Activated T-helper 1 cell treated with anti-CD3 and anti-CD28 coated beads, Interleukin-12 subunit alpha, Interleukin-12 subunit beta, Interleukin-2, Interleukin-4 antibody, amounts not matched to agents 30 ng/mL and 10 ng/mL and 1 ng/mL, durations not matched to agents 14 hours and 24 hours and 36 hours (primary cell): ENCODE results near the gene USP3. TPM values are rescaled to one million over a fixed set of nuclear protein-coding genes. Genes with fewer than 3 reads are reported as not detected.

Experiments used
- DNase-seq: peaks from one replicate; pipeline ENCODE4 v3.0.0; 2021; ENCODE audit warnings: low spot score
- H3K27ac Mint-ChIP-seq: one replicate; pipeline ENCODE4 v1.8.0; 2021; ENCODE audit warnings: mild to moderate bottlenecking, mixed read lengths
- H3K27me3 Mint-ChIP-seq: one replicate; pipeline ENCODE4 v1.8.0; 2022; ENCODE audit warnings: mild to moderate bottlenecking, moderate library complexity, mixed read lengths; ENCODE audit not compliant: insufficient read depth
- H3K36me3 Mint-ChIP-seq: one replicate; pipeline ENCODE4 v1.8.0; 2021; ENCODE audit warnings: low read depth, mixed read lengths
- H3K4me1 Mint-ChIP-seq: one replicate; pipeline ENCODE4 v1.8.0; 2021; ENCODE audit warnings: low read depth, mixed read lengths
- H3K4me3 Mint-ChIP-seq: one replicate; pipeline ENCODE4 v1.8.0; 2021; ENCODE audit warnings: mild to moderate bottlenecking, moderate library complexity, mixed read lengths
- H3K9me3 Mint-ChIP-seq: one replicate; pipeline ENCODE4 v1.8.0; 2021; ENCODE audit warnings: mixed read lengths
- intact Hi-C: fragments of 100-400 bp; cut with micrococcal nuclease; formaldehyde crosslinking; loops from one replicate; pipeline ENCODE4 v1.15.1; 2024
- total RNA-seq: library from RNA; stranded (reverse); gene quantifications from 2 replicates; pipeline ENCODE4 v1.2.3, GENCODE V29; 2022

The USP3 gene
- total RNA-seq, 1 donor from 2014 or later, result 46.9 TPM

DNA sequence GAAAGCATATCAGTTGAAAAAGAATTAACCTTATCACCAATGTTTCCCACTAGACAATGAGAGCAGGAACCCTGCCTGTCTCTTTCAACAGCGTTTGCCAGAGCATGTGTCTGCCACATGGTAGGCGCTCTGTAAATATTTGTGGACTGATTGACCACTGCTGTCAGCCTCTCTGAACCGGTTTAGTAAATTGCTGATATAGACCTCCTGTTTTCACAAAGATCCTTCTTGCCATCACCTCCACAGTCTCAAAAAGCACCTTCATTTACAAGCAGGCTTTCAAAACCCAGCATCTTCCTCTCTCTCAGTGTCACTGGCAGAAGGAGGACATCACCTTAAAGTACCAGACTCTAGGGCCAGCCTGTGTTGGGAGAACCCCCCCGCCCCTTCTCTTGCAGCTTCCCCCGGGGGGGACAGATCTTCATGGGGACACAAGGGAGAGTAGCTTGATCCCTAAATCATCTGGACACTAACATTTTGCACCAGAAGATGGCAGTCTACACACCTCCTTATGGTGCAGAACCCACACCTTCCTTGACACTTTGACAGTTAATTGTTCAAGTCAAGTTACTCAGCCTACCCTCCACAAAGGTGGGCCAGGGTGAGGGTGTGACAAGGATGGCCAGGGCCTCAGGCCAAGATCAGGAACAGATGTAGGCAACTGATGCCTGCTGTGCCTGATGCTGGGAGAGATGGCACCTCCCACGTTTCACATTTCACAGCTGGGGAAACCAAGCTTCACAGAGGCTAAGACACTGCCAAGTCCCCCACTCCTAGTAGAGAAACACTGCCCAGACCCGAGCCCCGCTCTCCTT is 37.8 kb upstream of the USP3 start:
- Mint-ChIP-seq H3K4me1 (peaks cover 20% of the 10 kb centered on the region), H3K9me3 (no peaks in the 10 kb centered on the region), H3K27me3 (peaks cover 7% of the 10 kb centered on the region), H3K36me3 (no peaks in the 10 kb centered on the region), H3K4me3 (no peak overlapping the region), H3K27ac (no peak overlapping the region)
- peak; percentile 44 for DNase-seq
- intact Hi-C loops, result loop anchor here (1.0 to 10.0 kb wide), 8 partner anchors 21 to 688 kb away; partner anchors contain the start of genes SNX22 and USP3

DNA sequence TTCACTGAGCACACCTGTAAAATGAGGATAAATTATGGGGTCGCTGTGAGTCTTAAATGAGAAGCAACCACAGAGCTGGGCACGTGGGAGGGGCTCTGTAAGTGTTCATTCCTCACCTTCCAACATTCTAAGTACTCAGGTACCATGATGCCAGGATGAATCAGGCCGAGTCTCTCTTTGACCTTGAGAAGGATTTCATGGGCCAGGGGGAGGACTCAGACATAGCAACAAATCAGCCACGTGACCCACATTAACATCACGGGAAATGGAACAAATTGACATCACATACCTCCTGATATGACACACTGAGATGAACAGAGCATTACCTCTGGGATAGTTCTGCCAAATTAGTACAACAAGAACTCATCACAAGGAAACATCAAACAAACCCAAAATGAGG is 35.2 kb upstream of the USP3 start:
- Mint-ChIP-seq H3K27ac (peak overlapping the region; percentile 42), H3K9me3 (no peaks in the 10 kb centered on the region), H3K4me3 (no peak overlapping the region), H3K27me3 (peaks cover 4% of the 10 kb centered on the region), H3K4me1 (peaks cover 31% of the 10 kb centered on the region), H3K36me3 (no peaks in the 10 kb centered on the region)
- no peak for DNase-seq
- intact Hi-C loops, result loop anchor here (1.0 to 10.0 kb wide), 5 partner anchors 10 to 686 kb away; partner anchors contain the start of gene SNX22

DNA sequence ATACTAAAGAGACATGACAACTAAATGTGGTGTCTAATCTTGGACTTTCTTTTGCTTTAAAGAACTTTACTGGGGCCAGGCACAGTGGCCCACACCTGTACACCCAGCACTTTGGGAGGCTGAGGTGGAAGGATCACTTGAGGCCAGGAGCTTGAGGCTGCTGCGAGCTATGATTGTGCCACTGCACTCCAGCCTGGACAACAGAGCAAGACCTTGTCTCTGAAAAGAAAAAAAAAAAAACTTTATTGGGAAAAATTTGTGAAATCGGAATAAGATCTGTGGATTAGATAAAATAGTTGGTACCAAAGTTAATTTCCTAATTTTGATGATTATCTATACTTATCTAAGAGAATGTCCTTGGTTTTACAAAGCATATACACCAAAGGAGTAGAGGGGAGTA is 34.4 kb upstream of the USP3 start:
- peaks cover 6% of the 10 kb centered on the region for H3K27me3 Mint-ChIP-seq
- H3K36me3 Mint-ChIP-seq, result no peaks in the 10 kb centered on the region
- peaks cover 39% of the 10 kb centered on the region for H3K4me1 Mint-ChIP-seq
- no peak overlapping the region for H3K27ac Mint-ChIP-seq
- H3K9me3 Mint-ChIP-seq, result no peaks in the 10 kb centered on the region
- DNase-seq, result no peak
- no peak overlapping the region for H3K4me3 Mint-ChIP-seq
- intact Hi-C loops, result loop anchor here (1.0 to 10.0 kb wide), 7 partner anchors 9 to 685 kb away; partner anchors contain the start of genes CIAO2A, SNX1 and SNX22

DNA sequence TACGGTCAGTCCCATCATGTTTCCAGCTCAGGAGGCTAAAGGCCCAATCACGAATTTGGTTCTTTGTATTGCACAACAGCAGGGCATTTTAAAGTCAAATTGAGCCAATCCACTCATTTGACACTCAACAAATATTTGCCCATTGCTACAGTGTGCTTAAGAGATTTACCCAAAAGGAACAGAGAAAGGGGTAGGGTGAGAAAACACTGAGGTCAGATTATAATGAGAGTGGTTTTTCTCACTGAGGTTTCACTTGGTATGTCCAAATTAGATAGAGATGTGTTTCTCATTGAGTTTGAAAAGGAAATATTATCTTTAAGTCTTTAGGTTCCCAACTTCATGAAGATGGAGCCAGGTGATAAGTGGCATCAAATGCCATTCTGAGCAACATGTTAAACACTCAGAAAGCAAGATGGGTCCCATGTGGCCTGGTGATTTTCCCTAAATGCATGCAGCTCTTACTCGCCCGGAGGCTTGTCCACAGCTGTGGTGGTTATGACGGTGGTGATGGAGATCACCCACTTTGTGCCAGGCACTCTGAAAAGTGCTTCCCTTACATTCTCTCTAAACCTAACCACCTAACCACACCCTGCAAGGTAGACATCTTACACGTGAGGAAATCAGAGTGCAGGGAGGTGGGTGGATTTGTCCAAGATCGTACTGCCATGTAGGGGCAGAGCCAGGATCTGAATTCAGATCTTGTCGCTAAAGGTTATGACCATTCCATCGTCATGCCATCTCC is 31.2 kb upstream of the USP3 start:
- no peak for DNase-seq
- Mint-ChIP-seq H3K27ac (peak overlapping the region; percentile 40), H3K4me3 (no peak overlapping the region), H3K36me3 (peaks cover 1% of the 10 kb centered on the region), H3K27me3 (peaks cover 1% of the 10 kb centered on the region), H3K4me1 (peaks cover 48% of the 10 kb centered on the region), H3K9me3 (no peaks in the 10 kb centered on the region)
- intact Hi-C loops, result loop anchor here (5.0 to 10.0 kb wide), 2 partner anchors 419 to 622 kb away; partner anchors contain the start of genes CIAO2A and SNX1

GRCh38 chr15:63473749-63473998 is 30.7 kb upstream of the USP3 start:
- Mint-ChIP-seq H3K36me3 (peaks cover 1% of the 10 kb centered on the region), H3K27ac (no peak overlapping the region), H3K4me3 (no peak overlapping the region), H3K4me1 (peaks cover 53% of the 10 kb centered on the region), H3K9me3 (no peaks in the 10 kb centered on the region), H3K27me3 (peaks cover 1% of the 10 kb centered on the region)
- intact Hi-C loops, result loop anchor here (5.0 to 10.0 kb wide), 2 partner anchors 419 to 621 kb away; partner anchors contain the start of genes CIAO2A and SNX1
- no peak for DNase-seq

- peak overlapping the region; percentile 66 for H3K4me3 Mint-ChIP-seq
- no peaks in the 10 kb centered on the region for H3K9me3 Mint-ChIP-seq
- peaks cover 54% of the 10 kb centered on the region for H3K4me1 Mint-ChIP-seq
- peak; percentile 52 for DNase-seq
- H3K36me3 Mint-ChIP-seq, result peaks cover 1% of the 10 kb centered on the region
- peak overlapping the region; percentile 95 for H3K27ac Mint-ChIP-seq
- intact Hi-C loops, result loop anchor here (1.0 to 10.0 kb wide), 5 partner anchors 11 to 621 kb away; partner anchors contain the start of genes CIAO2A, SNX1 and USP3
- peaks cover 1% of the 10 kb centered on the region for H3K27me3 Mint-ChIP-seq
These were observed 30.2 kb upstream of the USP3 start for GRCh38 chr15:63473999-63474809.

DNA sequence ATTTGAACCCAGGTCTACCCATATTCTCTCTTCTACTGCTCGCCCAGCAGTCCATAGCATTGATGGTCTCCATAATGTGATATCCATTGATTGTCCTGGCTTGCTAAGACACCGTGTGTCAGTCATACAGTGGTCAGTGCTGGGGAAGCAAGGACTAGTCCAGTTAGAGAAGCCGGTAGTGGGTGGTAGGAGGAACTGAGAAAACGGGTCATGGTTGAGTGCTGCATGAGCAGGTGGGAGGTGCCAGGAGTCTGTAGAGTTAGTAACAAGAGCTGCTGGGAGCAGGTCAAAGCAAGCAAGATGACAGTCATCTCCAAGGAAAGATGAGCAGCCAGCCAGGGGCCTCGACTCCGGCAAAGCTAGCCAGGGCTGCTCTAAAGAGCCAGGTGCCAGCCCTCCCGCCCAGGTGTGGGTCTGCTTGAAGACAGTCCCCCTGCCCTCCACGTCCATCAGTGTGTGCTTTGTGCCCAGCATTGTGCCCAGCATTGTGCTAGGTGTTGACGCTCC is 29.5 kb upstream of the USP3 start:
- Mint-ChIP-seq H3K27ac (peak overlapping the region; percentile 95), H3K27me3 (peaks cover 1% of the 10 kb centered on the region), H3K9me3 (no peaks in the 10 kb centered on the region), H3K4me3 (no peak overlapping the region), H3K4me1 (peaks cover 56% of the 10 kb centered on the region), H3K36me3 (peaks cover 3% of the 10 kb centered on the region)
- intact Hi-C loops, result loop anchor here (1.0 to 10.0 kb wide), 7 partner anchors 10 to 620 kb away; partner anchors contain the start of genes CIAO2A, SNX1 and USP3
- no peak for DNase-seq

DNA sequence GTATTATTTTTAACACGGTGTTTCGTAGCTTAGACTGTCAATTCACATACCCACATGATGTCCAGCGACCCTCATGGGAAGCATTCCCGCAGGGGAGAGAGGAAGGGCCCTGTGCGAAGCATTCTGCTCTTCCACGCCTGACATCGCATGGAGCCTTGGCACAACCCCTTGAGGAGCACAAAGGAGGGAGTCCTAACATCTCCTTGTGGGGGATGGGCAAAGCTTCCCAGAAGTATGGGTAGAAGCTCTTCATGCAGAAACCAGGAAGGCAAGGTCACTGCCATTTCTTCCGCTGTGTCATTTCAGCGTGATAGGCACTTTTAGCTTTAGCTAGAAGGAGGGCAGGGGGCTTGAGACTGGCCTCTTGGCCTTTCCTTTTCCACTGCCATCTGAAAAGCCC is 28.7 kb upstream of the USP3 start:
- H3K27me3 Mint-ChIP-seq, result peaks cover 1% of the 10 kb centered on the region
- intact Hi-C loops, result loop anchor here (5.0 to 10.0 kb wide), 3 partner anchors 197 to 619 kb away; partner anchors contain the start of genes CIAO2A and SNX1
- H3K9me3 Mint-ChIP-seq, result no peaks in the 10 kb centered on the region
- peak overlapping the region; percentile 69 for H3K27ac Mint-ChIP-seq
- peaks cover 64% of the 10 kb centered on the region for H3K4me1 Mint-ChIP-seq
- DNase-seq, result no peak
- peaks cover 3% of the 10 kb centered on the region for H3K36me3 Mint-ChIP-seq
- no peak overlapping the region for H3K4me3 Mint-ChIP-seq

- Mint-ChIP-seq H3K9me3 (no peaks in the 10 kb centered on the region), H3K27ac (peak overlapping the region; percentile 69), H3K4me1 (peaks cover 70% of the 10 kb centered on the region), H3K4me3 (no peak overlapping the region), H3K27me3 (peaks cover 1% of the 10 kb centered on the region), H3K36me3 (peaks cover 3% of the 10 kb centered on the region)
- DNase-seq, result no peak
- intact Hi-C loops, result loop anchor here (5.0 to 10.0 kb wide), 3 partner anchors 196 to 619 kb away; partner anchors contain the start of genes CIAO2A and SNX1
These were observed 28.2 kb upstream of the USP3 start for GRCh38 chr15:63476229-63476632.

- DNase-seq, result no peak
- Mint-ChIP-seq H3K9me3 (no peaks in the 10 kb centered on the region), H3K27ac (peak overlapping the region; percentile 43), H3K36me3 (peaks cover 3% of the 10 kb centered on the region), H3K4me1 (peaks cover 74% of the 10 kb centered on the region), H3K4me3 (no peak overlapping the region), H3K27me3 (peaks cover 1% of the 10 kb centered on the region)
- intact Hi-C loops, result loop anchor here (5.0 to 10.0 kb wide), 3 partner anchors 194 to 617 kb away; partner anchors contain the start of genes CIAO2A and SNX1
These were observed 26.1 kb upstream of the USP3 start for GRCh38 chr15:63478243-63478642.

GRCh38 chr15:63480441-63480821 is 24.0 kb upstream of the USP3 start:
- peaks cover 77% of the 10 kb centered on the region for H3K4me1 Mint-ChIP-seq
- H3K9me3 Mint-ChIP-seq, result no peaks in the 10 kb centered on the region
- H3K27me3 Mint-ChIP-seq, result no peaks in the 10 kb centered on the region
- peak overlapping the region; percentile 97 for H3K27ac Mint-ChIP-seq
- H3K36me3 Mint-ChIP-seq, result peaks cover 3% of the 10 kb centered on the region
- no peak for DNase-seq
- H3K4me3 Mint-ChIP-seq, result peak overlapping the region; percentile 22
- intact Hi-C loops, result no loop called here
